ENCODE data around the gene SCFD2. TPM values are rescaled to one million over a fixed set of nuclear protein-coding genes. Genes with fewer than 3 reads are reported as not detected.

Gene SCFD2
- total RNA-seq, 1 donor from 2014 or later: 18.6 TPM

DNA sequence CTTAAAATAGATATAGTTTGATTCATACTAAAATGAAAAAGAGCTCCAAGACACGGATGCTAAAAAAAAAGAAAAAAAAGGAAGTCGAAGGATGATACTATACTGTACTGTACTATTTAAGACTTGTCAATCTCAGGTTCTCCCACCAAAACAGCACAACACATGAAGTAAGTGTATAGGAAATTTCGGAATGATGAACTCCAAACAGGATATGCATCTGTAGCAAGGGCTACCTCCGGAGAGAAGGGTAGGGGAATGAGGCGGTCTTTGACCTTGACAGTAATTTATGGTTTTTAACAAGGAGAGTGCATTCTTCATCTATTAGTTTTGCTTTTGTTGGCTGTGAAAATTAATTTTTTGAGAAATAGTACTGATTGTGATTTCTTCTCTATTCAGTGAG lies 11.0 kb upstream of the SCFD2 start:
- H3K36me3 Mint-ChIP-seq (ENCODE audit: low read depth): no peaks in the 10 kb centered on the region
- TF ChIP-seq, protein P1, sequence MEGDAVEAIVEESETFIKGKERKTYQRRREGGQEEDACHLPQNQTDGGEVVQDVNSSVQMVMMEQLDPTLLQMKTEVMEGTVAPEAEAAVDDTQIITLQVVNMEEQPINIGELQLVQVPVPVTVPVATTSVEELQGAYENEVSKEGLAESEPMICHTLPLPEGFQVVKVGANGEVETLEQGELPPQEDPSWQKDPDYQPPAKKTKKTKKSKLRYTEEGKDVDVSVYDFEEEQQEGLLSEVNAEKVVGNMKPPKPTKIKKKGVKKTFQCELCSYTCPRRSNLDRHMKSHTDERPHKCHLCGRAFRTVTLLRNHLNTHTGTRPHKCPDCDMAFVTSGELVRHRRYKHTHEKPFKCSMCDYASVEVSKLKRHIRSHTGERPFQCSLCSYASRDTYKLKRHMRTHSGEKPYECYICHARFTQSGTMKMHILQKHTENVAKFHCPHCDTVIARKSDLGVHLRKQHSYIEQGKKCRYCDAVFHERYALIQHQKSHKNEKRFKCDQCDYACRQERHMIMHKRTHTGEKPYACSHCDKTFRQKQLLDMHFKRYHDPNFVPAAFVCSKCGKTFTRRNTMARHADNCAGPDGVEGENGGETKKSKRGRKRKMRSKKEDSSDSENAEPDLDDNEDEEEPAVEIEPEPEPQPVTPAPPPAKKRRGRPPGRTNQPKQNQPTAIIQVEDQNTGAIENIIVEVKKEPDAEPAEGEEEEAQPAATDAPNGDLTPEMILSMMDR (conservative IDR thresholded peaks at IDR 0.05): no peak
- peaks cover 32% of the 10 kb centered on the region for H3K4me1 Mint-ChIP-seq
- H3K27me3 Mint-ChIP-seq (ENCODE audit: low read depth): peaks cover 51% of the 10 kb centered on the region
- peak overlapping the region; percentile 99 for H3K4me3 Mint-ChIP-seq
- no peak overlapping the region for H3K27ac Mint-ChIP-seq (ENCODE audit: unreplicated experiment)
- no peaks in the 10 kb centered on the region for H3K9me3 Mint-ChIP-seq
- DNase-seq (ENCODE audit: low read depth, low spot score): no peak

DNA sequence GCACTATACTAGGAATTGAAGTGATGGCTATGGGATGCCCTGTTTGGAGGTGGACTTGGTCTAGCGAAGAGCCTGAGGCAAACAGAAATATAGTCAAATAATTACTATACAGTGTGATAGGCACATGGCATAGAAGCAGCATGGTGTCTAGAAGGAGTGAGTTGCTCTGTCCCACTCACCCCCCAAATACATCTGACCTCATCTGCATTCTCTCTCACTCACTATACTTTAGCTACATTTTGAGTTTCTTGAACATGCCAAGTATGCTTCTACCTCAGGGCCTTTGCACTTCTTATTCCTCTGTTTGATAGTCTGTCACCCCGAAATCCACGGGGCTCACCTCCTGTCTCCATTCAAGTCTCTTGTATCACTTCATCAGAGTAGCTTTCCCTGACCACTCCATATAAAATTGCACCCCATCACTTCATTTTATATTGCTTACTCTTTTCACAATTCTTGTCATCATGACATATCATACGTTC lies 9.0 kb upstream of the SCFD2 start:
- Mint-ChIP-seq H3K36me3 (ENCODE audit: low read depth) (no peaks in the 10 kb centered on the region), H3K9me3 (no peaks in the 10 kb centered on the region), H3K27ac (ENCODE audit: unreplicated experiment) (no peak overlapping the region), H3K4me1 (peaks cover 25% of the 10 kb centered on the region), H3K4me3 (peak overlapping the region; percentile 58), H3K27me3 (ENCODE audit: low read depth) (peaks cover 71% of the 10 kb centered on the region)
- DNase-seq (ENCODE audit: low read depth, low spot score): no peak
- TF ChIP-seq, protein P1 (conservative IDR thresholded peaks at IDR 0.05): no peak

DNA sequence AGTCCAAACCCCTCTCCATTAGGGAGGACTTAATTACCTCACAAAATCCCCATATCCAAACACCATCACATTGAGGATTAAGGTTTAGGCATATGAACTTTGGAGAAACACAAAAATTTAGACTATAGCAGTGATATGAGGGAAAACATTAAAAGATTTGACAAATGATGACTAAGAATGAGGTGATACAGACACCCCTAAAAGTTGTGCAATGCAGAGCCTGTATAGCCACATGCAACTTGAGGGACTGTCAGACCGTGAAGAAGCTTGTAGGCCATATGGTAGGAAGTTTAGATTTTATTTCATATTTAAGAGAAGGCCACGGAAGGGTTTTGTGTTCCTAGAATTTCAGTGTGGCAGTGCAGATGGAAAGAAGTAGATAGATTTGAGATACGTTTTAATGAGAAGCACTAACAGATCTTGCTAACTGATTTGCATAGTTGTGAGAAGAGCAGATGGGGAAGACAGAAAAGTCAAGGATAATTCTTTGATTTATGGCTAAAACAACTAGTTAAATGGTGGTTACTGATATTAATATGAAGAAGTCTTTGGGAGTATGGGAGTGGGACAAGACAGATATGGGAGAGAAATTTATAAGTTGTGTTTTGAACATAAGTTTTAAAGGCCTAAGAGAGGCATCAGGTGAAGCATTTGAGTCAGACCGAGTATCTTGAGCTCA lies 6.1 kb upstream of the SCFD2 start:
- Mint-ChIP-seq H3K36me3 (ENCODE audit: low read depth) (no peaks in the 10 kb centered on the region), H3K27me3 (ENCODE audit: low read depth) (peaks cover 87% of the 10 kb centered on the region), H3K27ac (ENCODE audit: unreplicated experiment) (no peak overlapping the region), H3K4me1 (peaks cover 4% of the 10 kb centered on the region), H3K4me3 (no peak overlapping the region), H3K9me3 (no peaks in the 10 kb centered on the region)
- no peak for DNase-seq (ENCODE audit: low read depth, low spot score)
- TF ChIP-seq, protein P1 (conservative IDR thresholded peaks at IDR 0.05): no peak

DNA sequence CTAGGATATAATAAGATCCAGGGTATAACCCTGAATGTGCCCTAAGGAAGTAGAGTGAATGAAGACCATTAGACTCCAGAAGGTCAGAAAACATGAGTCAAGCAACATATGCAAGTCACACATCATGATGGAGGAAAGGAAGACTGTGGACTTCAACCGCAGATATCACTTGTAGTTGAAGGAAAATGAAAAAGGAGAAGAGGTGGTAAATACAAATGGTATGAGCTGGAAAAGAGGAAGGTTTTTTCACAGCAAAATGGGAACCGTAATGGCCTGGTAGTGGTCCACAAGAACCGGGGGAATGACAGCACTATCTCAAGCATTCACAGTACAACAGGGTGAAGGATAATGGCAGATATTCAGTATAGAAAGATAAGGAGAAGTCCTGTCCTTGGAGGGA lies 5.2 kb upstream of the SCFD2 start:
- Mint-ChIP-seq H3K27ac (ENCODE audit: unreplicated experiment) (no peak overlapping the region), H3K4me1 (peaks cover 7% of the 10 kb centered on the region), H3K4me3 (no peak overlapping the region), H3K9me3 (no peaks in the 10 kb centered on the region), H3K36me3 (ENCODE audit: low read depth) (no peaks in the 10 kb centered on the region), H3K27me3 (ENCODE audit: low read depth) (peaks cover 86% of the 10 kb centered on the region)
- TF ChIP-seq, protein P1 (conservative IDR thresholded peaks at IDR 0.05): no peak
- DNase-seq (ENCODE audit: low read depth, low spot score): no peak

DNA sequence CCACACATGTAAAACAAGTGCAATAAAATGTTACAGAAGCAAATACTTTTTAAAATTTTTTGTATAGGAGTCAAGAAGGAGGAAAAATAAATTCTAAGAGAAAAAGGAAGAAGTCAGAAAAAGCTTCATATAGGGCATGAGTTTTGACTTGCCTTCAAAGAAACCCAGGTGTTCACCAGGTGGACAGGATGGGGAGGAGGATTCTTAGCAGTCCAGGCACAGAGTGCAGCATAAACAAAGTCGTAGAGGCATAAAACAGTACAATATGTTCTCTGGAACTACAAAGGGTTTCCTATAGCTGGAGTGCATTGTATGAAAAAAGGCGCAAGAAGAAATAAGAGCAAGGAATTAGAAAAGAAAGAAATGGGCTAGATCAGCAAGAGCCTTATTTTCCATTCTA lies 1.9 kb upstream of the SCFD2 start:
- TF ChIP-seq, protein P1 (conservative IDR thresholded peaks at IDR 0.05): no peak
- Mint-ChIP-seq H3K9me3 (no peaks in the 10 kb centered on the region), H3K4me3 (no peak overlapping the region), H3K27ac (ENCODE audit: unreplicated experiment) (no peak overlapping the region), H3K36me3 (ENCODE audit: low read depth) (no peaks in the 10 kb centered on the region), H3K4me1 (peaks cover 28% of the 10 kb centered on the region), H3K27me3 (ENCODE audit: low read depth) (peaks cover 60% of the 10 kb centered on the region)
- no peak for DNase-seq (ENCODE audit: low read depth, low spot score)
